Activated CD4-positive, alpha-beta T cell treated with anti-CD3 and anti-CD28 coated beads, Interleukin-2, amount 10 ng/mL, durations not matched to agents 7 days and 5 days (primary cell): ENCODE results near the gene PSD. TPM values are rescaled to one million over a fixed set of nuclear protein-coding genes. Genes with fewer than 3 reads are reported as not detected.
A peak's percentile ranks its signal among the peaks of the same experiment; 100 is the strongest.

Experiments
- CTCF ChIA-PET: fragments of 350-600 bp; sonication (Branson Sonifier 250); formaldehyde crosslinking; loops from one replicate; lab custom pipeline; 2021; ENCODE audit warnings: antibody characterized with exemption; lab: Charles Lee
- POLR2A ChIA-PET: fragments of 350-600 bp; sonication (Branson Sonifier 250); formaldehyde crosslinking; loops from one replicate; lab custom pipeline; 2021; ENCODE audit warnings: antibody characterized with exemption; lab: Charles Lee
- DNase-seq: peaks from one replicate; pipeline ENCODE4 v3.0.0-alpha.2; 2020
- H3K27ac Mint-ChIP-seq: one replicate; pipeline ENCODE4 v1.8.0; 2021; ENCODE audit warnings: mild to moderate bottlenecking, moderate library complexity, mixed read lengths
- H3K27me3 Mint-ChIP-seq: one replicate; pipeline ENCODE4 v1.8.0; 2021; ENCODE audit warnings: mixed read lengths
- H3K36me3 Mint-ChIP-seq: one replicate; pipeline ENCODE4 v1.8.0; 2021; ENCODE audit warnings: low read depth, mixed read lengths
- H3K4me1 Mint-ChIP-seq: one replicate; pipeline ENCODE4 v1.8.0; 2021; ENCODE audit warnings: mixed read lengths
- H3K4me3 Mint-ChIP-seq: one replicate; pipeline ENCODE4 v1.8.0; 2021; ENCODE audit warnings: mild to moderate bottlenecking, moderate library complexity, mixed read lengths
- H3K9me3 Mint-ChIP-seq: one replicate; pipeline ENCODE4 v1.8.0; 2021; ENCODE audit warnings: mixed read lengths
- total RNA-seq, 2 experiments: library from RNA; stranded (reverse); gene quantifications; one replicate each; pipeline ENCODE4 v1.2.3, GENCODE V29; 2021

Gene PSD
- total RNA-seq, 2 experiments from 2014 or later: 1.4 to 1.6 TPM

- DNase-seq: no peak
- H3K27me3 Mint-ChIP-seq: no peaks in the 10 kb centered on the region
- H3K27ac Mint-ChIP-seq: peak overlapping the region; percentile 72
- H3K4me1 Mint-ChIP-seq: peaks cover 43% of the 10 kb centered on the region
- POLR2A ChIA-PET: interaction anchor here (1.1 kb wide), 1 partner anchor 8 kb away, joined by 3 read pairs; the partner anchor contains the start of gene CUEDC2
- no peaks in the 10 kb centered on the region for H3K9me3 Mint-ChIP-seq
- CTCF ChIA-PET: interaction anchor here (1.0 to 6.2 kb wide), 9 partner anchors 9 to 194 kb away, joined by 3 to 47 read pairs (median 13); partner anchors contain the start of genes C10orf95 and CUEDC2
- H3K36me3 Mint-ChIP-seq: peaks cover 16% of the 10 kb centered on the region
- no peak overlapping the region for H3K4me3 Mint-ChIP-seq
Measured at GRCh38 chr10:102424145-102424544, 5.6 kb upstream of the PSD start.

DNA sequence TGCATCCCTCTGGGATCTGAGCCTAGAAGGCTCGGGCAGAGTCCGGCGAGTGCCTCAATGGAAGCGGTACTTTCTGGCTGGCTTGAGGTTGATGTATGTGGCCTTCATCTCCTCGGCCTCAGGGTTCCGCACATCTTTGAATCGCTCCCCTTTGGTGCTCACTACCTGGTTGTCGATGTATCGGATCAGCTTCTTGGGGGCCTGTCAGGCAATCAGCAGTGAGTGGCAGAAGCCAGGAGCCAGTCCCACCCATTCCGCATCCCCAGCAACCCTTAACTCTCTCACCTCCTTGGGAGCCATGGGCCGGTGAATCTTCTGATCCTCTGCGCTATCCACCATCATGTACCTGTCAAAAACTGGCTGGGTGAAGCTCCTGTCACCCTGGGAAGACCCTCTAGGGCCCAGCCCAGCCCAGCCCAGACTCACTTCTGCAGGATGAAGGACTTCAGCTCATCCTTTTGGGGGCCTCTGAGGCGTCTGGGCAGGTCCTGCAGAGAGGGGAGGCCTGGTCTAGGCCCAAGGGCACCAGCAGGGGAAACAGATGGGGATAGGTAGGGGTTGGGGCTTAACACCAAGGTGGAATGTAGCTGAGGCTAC is 4.9 kb upstream of the PSD start:
- POLR2A ChIA-PET: interaction anchor here (1.1 kb wide), 1 partner anchor 9 kb away, joined by 3 read pairs; the partner anchor contains the start of gene CUEDC2

GRCh38 chr10:102422545-102423129 is 4.1 kb upstream of the PSD start:
- peak overlapping the region; percentile 95 for H3K27ac Mint-ChIP-seq
- H3K4me1 Mint-ChIP-seq: peaks cover 47% of the 10 kb centered on the region
- ChIA-PET CTCF (interaction anchor here (0.8 to 6.2 kb wide), 20 partner anchors 10 to 287 kb away, joined by 3 to 47 read pairs (median 7); partner anchors contain the start of genes ACTR1A, C10orf95, CUEDC2 and ELOVL3), POLR2A (interaction anchor here (0.7 kb wide), 1 partner anchor 10 kb away, joined by 3 read pairs; the partner anchor contains the start of gene CUEDC2)
- peaks cover 11% of the 10 kb centered on the region for H3K27me3 Mint-ChIP-seq
- peak overlapping the region; percentile 90 for H3K4me3 Mint-ChIP-seq
- DNase-seq: peak; percentile 57
- peaks cover 16% of the 10 kb centered on the region for H3K36me3 Mint-ChIP-seq
- no peaks in the 10 kb centered on the region for H3K9me3 Mint-ChIP-seq

More for the DNA sequence above, 4.9 kb upstream of the PSD start:
- Mint-ChIP-seq H3K9me3 (no peaks in the 10 kb centered on the region), H3K4me3 (peak overlapping the region; percentile 47), H3K27ac (peak overlapping the region; percentile 95), H3K27me3 (peaks cover 3% of the 10 kb centered on the region), H3K36me3 (peaks cover 16% of the 10 kb centered on the region), H3K4me1 (peaks cover 47% of the 10 kb centered on the region)
- DNase-seq: no peak
- CTCF ChIA-PET: interaction anchor here (0.8 to 6.2 kb wide), 15 partner anchors 9 to 288 kb away, joined by 3 to 47 read pairs (median 9); partner anchors contain the start of genes C10orf95, CUEDC2 and ELOVL3

DNA sequence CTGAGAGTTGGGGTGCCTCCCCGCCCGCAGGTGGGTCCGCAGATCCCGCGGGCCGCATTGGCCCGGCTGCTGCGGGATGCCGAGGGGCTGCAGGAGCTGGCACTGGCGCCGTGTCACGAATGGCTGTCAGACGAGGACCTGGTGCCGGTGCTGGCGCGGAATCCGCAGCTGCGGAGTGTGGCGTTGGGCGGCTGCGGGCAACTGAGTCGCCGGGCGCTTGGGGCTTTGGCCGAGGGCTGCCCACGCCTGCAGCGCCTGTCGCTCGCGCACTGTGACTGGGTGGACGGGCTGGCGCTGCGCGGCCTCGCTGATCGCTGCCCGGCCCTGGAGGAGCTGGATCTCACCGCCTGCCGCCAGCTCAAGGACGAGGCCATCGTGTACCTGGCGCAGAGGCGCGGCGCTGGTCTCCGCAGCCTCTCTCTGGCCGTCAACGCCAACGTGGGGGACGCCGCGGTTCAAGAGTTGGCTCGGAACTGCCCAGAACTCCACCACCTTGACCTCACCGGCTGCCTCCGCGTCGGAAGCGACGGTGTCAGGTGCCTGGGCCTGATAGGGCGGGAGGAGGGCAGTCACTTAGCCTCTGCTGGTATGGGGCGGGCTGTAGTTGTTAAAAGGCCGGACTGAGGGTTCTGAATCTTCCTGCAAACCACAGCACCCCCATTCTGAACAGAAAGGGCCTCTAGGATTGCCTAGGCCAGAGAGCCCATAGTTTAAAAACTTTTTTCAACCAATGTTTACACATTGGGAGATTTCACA is 3.4 kb upstream of the PSD start:
- CTCF ChIA-PET: interaction anchor here (0.6 to 6.2 kb wide), 20 partner anchors 11 to 1548 kb away, joined by 3 to 47 read pairs (median 6); partner anchors contain the start of genes ACTR1A, C10orf95, CUEDC2 and ELOVL3
- DNase-seq: peak; percentile 26
- peaks cover 17% of the 10 kb centered on the region for H3K27me3 Mint-ChIP-seq
- POLR2A ChIA-PET: interaction anchor here (0.7 to 1.3 kb wide), 2 partner anchors 10 kb away, joined by 3 to 4 read pairs; partner anchors contain the start of gene CUEDC2
- H3K4me3 Mint-ChIP-seq: peak overlapping the region; percentile 90
- H3K4me1 Mint-ChIP-seq: peaks cover 40% of the 10 kb centered on the region
- H3K36me3 Mint-ChIP-seq: peaks cover 14% of the 10 kb centered on the region
- no peaks in the 10 kb centered on the region for H3K9me3 Mint-ChIP-seq
- peak overlapping the region; percentile 95 for H3K27ac Mint-ChIP-seq

GRCh38 chr10:102421507-102421756 is 2.8 kb upstream of the PSD start:
- H3K4me3 Mint-ChIP-seq: peak overlapping the region; percentile 90
- ChIA-PET CTCF (interaction anchor here (0.6 to 6.2 kb wide), 18 partner anchors 10 to 1547 kb away, joined by 3 to 47 read pairs (median 6); partner anchors contain the start of genes ACTR1A, CUEDC2 and ELOVL3), POLR2A (interaction anchor here (0.6 to 1.3 kb wide), 2 partner anchors 11 to 21 kb away, joined by 3 to 4 read pairs; partner anchors contain the start of gene CUEDC2)
- H3K27me3 Mint-ChIP-seq: peaks cover 17% of the 10 kb centered on the region
- H3K27ac Mint-ChIP-seq: peak overlapping the region; percentile 95
- no peaks in the 10 kb centered on the region for H3K9me3 Mint-ChIP-seq
- peaks cover 14% of the 10 kb centered on the region for H3K36me3 Mint-ChIP-seq
- H3K4me1 Mint-ChIP-seq: peaks cover 40% of the 10 kb centered on the region
- DNase-seq: no peak

DNA sequence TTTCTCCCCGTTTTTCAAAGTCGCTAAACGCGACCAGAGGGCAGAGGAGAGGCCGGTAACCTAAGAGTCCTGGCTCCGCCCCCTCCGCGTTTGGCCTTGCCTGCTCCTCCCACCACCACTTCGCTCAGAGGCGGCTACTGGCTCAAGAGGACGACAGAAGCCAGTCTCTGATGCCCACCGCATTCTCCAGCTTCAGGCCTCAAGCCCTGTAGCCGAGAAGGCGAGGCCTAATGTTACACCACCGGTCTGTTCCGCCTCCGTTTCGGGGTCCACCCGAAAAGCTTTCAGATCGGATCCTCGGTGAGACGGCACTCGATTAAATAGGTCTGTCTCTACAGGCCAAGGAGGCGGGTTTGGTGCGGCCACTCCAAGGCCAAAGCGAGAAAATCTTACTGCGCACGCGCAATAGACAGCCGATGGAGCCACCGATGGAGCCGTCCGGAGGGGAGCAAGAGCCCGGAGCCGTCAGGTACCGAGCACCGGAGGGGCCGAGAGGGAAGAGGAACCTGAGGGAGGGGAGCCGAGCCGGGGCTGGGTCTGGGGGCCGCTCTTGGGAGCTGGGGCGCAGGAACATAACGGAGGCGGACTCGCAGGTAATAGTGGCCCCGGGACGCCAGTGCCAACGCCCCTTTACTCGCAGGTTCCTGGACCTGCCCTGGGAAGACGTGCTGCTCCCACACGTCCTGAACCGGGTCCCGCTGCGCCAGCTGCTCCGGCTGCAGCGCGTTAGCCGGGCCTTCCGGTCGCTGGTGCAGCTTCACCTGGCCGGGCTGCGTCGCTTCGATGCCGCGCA is 2.3 kb upstream of the PSD start, which contains the start of gene FBXL15:
Gene FBXL15, plus strand, starts transcription at position 123 of the 793 bp plus-strand sequence. Its CDS starts 294 bp downstream, at position 417.
- Mint-ChIP-seq H3K36me3 (peaks cover 14% of the 10 kb centered on the region), H3K27ac (peak within 1 kb of the TSS; percentile 95), H3K9me3 (no peaks in the 10 kb centered on the region), H3K27me3 (peaks cover 19% of the 10 kb centered on the region), H3K4me3 (peak within 1 kb of the TSS; percentile 90), H3K4me1 (peaks cover 37% of the 10 kb centered on the region)
- ChIA-PET CTCF (interaction anchor here (0.8 to 6.2 kb wide), 15 partner anchors 9 to 252 kb away, joined by 3 to 47 read pairs (median 10); partner anchors contain the start of genes CUEDC2 and ELOVL3), POLR2A (interaction anchor here (0.6 to 1.3 kb wide), 3 partner anchors 11 to 224 kb away, joined by 3 to 4 read pairs (median 3); partner anchors contain the start of genes CUEDC2 and TRIM8)
- peak; percentile 97 for DNase-seq

- no peak for DNase-seq
- ChIA-PET POLR2A (interaction anchor here (0.6 to 1.3 kb wide), 3 partner anchors 12 to 224 kb away, joined by 3 to 4 read pairs (median 4); partner anchors contain the start of genes CUEDC2 and TRIM8), CTCF (interaction anchor here (0.8 to 6.2 kb wide), 9 partner anchors 9 to 190 kb away, joined by 3 to 47 read pairs (median 24); partner anchors contain the start of gene CUEDC2)
- Mint-ChIP-seq H3K27me3 (peaks cover 19% of the 10 kb centered on the region), H3K27ac (peak overlapping the region; percentile 95), H3K36me3 (peaks cover 14% of the 10 kb centered on the region), H3K9me3 (no peaks in the 10 kb centered on the region), H3K4me3 (peak overlapping the region; percentile 90), H3K4me1 (peaks cover 35% of the 10 kb centered on the region)
Measured at GRCh38 chr10:102420181-102420713, 1.7 kb upstream of the PSD start.

- ChIA-PET CTCF (interaction anchor here (0.8 to 6.2 kb wide), 8 partner anchors 8 to 189 kb away, joined by 4 to 47 read pairs (median 28); partner anchors contain the start of gene CUEDC2), POLR2A (interaction anchor here (0.6 to 1.1 kb wide), 2 partner anchors 13 to 225 kb away, joined by 3 to 4 read pairs; partner anchors contain the start of genes CUEDC2 and TRIM8)
- H3K4me1 Mint-ChIP-seq: peaks cover 35% of the 10 kb centered on the region
- peaks cover 19% of the 10 kb centered on the region for H3K27me3 Mint-ChIP-seq
- H3K9me3 Mint-ChIP-seq: no peaks in the 10 kb centered on the region
- DNase-seq: peak; percentile 81
- peak overlapping the region; percentile 90 for H3K4me3 Mint-ChIP-seq
- peaks cover 13% of the 10 kb centered on the region for H3K36me3 Mint-ChIP-seq
- peak overlapping the region; percentile 95 for H3K27ac Mint-ChIP-seq
Measured at GRCh38 chr10:102419269-102420180, 940 bp upstream of the PSD start.

GRCh38 chr10:102416695-102417094 is 1.9 kb downstream of the PSD start:
- Mint-ChIP-seq H3K27me3 (peaks cover 21% of the 10 kb centered on the region), H3K36me3 (no peaks in the 10 kb centered on the region), H3K9me3 (no peaks in the 10 kb centered on the region), H3K27ac (no peak overlapping the region), H3K4me3 (no peak overlapping the region), H3K4me1 (peaks cover 30% of the 10 kb centered on the region)
- CTCF ChIA-PET: interaction anchor here (1.2 kb wide), 1 partner anchor 17 kb away, joined by 3 read pairs; no protein-coding TSS in a partner anchor
- POLR2A ChIA-PET: no interaction called here
- no peak for DNase-seq

- H3K27me3 Mint-ChIP-seq: peaks cover 25% of the 10 kb centered on the region
- no peaks in the 10 kb centered on the region for H3K36me3 Mint-ChIP-seq
- H3K4me3 Mint-ChIP-seq: no peak overlapping the region
- ChIA-PET POLR2A (no interaction called here), CTCF (interaction anchor here (1.2 to 2.2 kb wide), 3 partner anchors 12 to 34 kb away, joined by 3 to 6 read pairs (median 4); no protein-coding TSS in a partner anchor)
- no peak for DNase-seq
- peaks cover 33% of the 10 kb centered on the region for H3K4me1 Mint-ChIP-seq
- no peak overlapping the region for H3K27ac Mint-ChIP-seq
- no peaks in the 10 kb centered on the region for H3K9me3 Mint-ChIP-seq
Measured at GRCh38 chr10:102416283-102416682, 2.3 kb downstream of the PSD start.
